AG09309 (cell line): ENCODE measurements around the gene UVSSA.
A peak's percentile ranks its signal among the peaks of the same experiment; 100 is the strongest.

Experiments
- DNase-seq: peaks from one replicate; pipeline ENCODE4 v3.0.0-alpha.2; 2010; ENCODE audit warnings: low read depth
- H3K4me3 ChIP-seq: 2 replicates; pipeline ENCODE4 v1.5.1; 2011; ENCODE audit warnings: mild to moderate bottlenecking, low read depth, low read length, moderate library complexity; ENCODE audit not compliant: control insufficient read depth
- CTCF ChIP-seq: IDR thresholded peaks from 2 replicates; pipeline ENCODE4 v1.5.1; 2011; ENCODE audit warnings: mild to moderate bottlenecking, low read depth, low read length, inconsistent platforms; ENCODE audit not compliant: insufficient read depth, control insufficient read depth; ENCODE audit errors: missing control alignments

The UVSSA gene

GRCh38 chr4:1340181-1340747, 6.7 kb upstream of the UVSSA start:
- no peak overlapping the region for H3K4me3 ChIP-seq
- DNase-seq: no peak
- no peak for TF ChIP-seq CTCF

GRCh38 chr4:1340861-1341260, 6.1 kb upstream of the UVSSA start:
- no peak overlapping the region for H3K4me3 ChIP-seq
- no peak for DNase-seq
- TF ChIP-seq CTCF: no peak

GRCh38 chr4:1342003-1342402, 5.0 kb upstream of the UVSSA start:
- DNase-seq: no peak
- TF ChIP-seq CTCF: no peak
- H3K4me3 ChIP-seq: no peak overlapping the region

- DNase-seq: no peak
- H3K4me3 ChIP-seq: no peak overlapping the region
- no peak for TF ChIP-seq CTCF
Observed at GRCh38 chr4:1344696-1345095, 2.3 kb upstream of the UVSSA start.

GRCh38 chr4:1345903-1346780, 866 bp upstream of the UVSSA start:
- no peak for DNase-seq
- peak overlapping the region; percentile 77 for H3K4me3 ChIP-seq
- peak; percentile 24 for TF ChIP-seq CTCF

- H3K4me3 ChIP-seq: peak overlapping the region; percentile 62
- no peak for TF ChIP-seq CTCF
- peak; percentile 52 for DNase-seq
Observed at GRCh38 chr4:1347410-1347864, 429 bp downstream of the UVSSA start.
